Measurements from ENCODE around the gene SPRR1B.

SPRR1B gene, protein sequence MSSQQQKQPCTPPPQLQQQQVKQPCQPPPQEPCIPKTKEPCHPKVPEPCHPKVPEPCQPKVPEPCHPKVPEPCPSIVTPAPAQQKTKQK

DNA sequence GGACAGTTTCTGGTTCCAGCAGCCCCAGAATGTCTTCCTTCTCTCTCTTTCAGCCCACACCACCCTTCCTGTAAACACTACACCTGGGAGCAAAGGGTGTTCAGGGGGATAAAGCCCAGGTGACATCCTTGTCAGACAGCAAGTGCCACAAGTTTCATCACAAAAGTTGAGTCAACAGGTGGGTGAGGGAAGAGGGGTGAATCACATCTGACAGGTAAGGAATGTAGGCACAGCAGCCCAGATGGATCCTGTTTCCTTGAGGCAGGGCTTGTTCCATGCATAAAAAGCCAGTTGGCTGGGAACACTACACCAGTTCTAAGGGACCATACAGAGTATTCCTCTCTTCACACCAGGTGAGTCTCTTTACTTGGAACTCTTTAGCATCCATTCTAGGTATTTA lies at the start of gene SPRR1B:
Gene SPRR1B, plus strand, starts transcription at position 309 of the 400 bp plus-strand sequence. CDS start 1,143 bp downstream, outside the sequence.
- no peak within 1 kb of the TSS for H3K4me3 ChIP-seq
- no peak for DNase-seq (ENCODE audit: low spot score)
- TF ChIP-seq, protein P1, sequence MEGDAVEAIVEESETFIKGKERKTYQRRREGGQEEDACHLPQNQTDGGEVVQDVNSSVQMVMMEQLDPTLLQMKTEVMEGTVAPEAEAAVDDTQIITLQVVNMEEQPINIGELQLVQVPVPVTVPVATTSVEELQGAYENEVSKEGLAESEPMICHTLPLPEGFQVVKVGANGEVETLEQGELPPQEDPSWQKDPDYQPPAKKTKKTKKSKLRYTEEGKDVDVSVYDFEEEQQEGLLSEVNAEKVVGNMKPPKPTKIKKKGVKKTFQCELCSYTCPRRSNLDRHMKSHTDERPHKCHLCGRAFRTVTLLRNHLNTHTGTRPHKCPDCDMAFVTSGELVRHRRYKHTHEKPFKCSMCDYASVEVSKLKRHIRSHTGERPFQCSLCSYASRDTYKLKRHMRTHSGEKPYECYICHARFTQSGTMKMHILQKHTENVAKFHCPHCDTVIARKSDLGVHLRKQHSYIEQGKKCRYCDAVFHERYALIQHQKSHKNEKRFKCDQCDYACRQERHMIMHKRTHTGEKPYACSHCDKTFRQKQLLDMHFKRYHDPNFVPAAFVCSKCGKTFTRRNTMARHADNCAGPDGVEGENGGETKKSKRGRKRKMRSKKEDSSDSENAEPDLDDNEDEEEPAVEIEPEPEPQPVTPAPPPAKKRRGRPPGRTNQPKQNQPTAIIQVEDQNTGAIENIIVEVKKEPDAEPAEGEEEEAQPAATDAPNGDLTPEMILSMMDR (IDR thresholded peaks at IDR 0.05), result no peak
- H3K27ac ChIP-seq, result no peak within 1 kb of the TSS

DNA sequence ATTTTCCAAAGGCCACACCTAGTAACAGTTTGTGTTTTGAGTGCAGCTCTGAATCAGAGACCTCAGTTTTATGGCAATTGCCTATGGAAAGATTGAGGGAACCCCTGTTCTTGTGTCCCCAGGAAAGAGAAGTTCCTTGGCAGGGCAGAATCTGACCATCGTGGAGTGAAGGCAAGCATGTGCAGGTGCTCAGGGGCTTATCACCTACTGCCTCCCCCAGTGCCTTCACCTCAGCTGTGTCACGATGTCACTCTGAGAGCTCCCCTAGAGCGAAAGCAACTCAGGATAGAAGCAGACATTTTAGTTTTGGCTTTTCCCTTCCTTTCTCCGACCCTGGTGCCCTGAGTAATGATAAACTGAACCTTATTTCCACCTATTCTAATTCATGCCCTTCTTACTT lies 48.9 kb upstream of the SPRR1B start:
- DNase-seq (ENCODE audit: low spot score), result no peak
- Histone ChIP-seq H3K27ac (no peak overlapping the region), H3K4me3 (no peak overlapping the region)
- TF ChIP-seq, protein P1 (IDR thresholded peaks at IDR 0.05), result no peak

DNA sequence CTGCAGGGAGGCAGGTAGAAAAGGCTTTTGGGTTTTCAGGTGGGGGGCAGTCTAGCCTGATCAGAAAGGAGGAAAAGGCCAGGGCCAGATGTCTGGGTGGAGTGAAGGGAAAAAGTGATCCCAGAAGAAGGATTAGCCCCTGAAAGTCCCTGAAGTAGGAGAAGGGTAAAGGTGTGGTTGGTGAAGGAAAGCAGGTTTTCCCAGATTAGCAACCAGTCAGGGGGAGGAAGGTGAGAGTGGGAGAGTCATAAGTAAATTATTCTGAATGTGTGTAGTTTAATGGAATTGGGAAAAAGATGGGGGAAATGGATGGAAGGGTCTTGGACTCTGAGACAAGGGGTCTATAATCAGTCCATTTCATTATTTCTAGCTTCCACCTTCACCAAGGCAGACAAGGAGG lies 47.8 kb upstream of the SPRR1B start:
- Histone ChIP-seq H3K4me3 (no peak overlapping the region), H3K27ac (no peak overlapping the region)
- TF ChIP-seq, protein P1 (IDR thresholded peaks at IDR 0.05), result no peak
- no peak for DNase-seq (ENCODE audit: low spot score)

DNA sequence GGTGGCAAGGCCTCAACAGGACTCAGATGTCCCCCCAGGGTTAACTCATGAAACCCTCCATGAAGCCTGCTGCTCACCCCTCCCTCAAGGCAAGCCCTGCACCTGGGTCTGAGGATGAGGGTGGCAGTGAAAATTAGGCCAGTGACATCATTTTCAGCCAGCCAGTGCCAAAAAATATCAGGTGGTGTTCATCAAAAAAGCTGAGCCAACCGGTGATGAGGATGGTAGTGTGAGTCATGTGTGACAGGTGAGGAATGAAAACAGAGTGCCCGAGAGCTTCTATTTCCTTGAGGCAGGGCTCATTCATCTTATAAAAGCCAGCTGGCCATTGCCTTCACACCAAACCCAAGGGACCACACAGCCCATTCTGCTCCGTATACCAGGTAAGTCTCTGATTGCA lies 47.3 kb upstream of the SPRR1B start, which contains the start of gene SPRR1A:
Gene SPRR1A, plus strand, starts transcription at position 339 of the 400 bp plus-strand sequence. CDS start 1,150 bp downstream, outside the sequence.
- Histone ChIP-seq H3K27ac (no peak within 1 kb of the TSS), H3K4me3 (no peak within 1 kb of the TSS)
- TF ChIP-seq, protein P1 (IDR thresholded peaks at IDR 0.05), result no peak
- DNase-seq (ENCODE audit: low spot score), result no peak

DNA sequence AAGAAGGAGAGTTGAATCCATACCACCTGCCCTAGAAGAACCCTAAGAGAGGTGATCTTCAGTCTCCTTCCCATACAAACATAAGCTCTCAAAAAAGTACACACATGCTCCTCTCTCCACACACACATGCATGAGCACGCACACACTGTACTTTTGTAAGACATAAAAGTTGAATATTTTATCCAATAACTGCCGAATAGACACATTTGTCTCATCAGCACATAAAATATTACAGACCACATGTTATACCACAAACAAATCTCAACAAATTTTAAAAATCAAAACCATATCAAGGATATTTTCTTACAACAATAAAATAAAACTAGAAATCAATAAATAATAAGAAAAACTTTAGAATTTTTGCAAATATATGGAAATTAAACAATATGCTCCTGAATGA lies 44.4 kb upstream of the SPRR1B start:
- TF ChIP-seq, protein P1 (IDR thresholded peaks at IDR 0.05), result no peak
- Histone ChIP-seq H3K4me3 (no peak overlapping the region), H3K27ac (no peak overlapping the region)
- no peak for DNase-seq (ENCODE audit: low spot score)

DNA sequence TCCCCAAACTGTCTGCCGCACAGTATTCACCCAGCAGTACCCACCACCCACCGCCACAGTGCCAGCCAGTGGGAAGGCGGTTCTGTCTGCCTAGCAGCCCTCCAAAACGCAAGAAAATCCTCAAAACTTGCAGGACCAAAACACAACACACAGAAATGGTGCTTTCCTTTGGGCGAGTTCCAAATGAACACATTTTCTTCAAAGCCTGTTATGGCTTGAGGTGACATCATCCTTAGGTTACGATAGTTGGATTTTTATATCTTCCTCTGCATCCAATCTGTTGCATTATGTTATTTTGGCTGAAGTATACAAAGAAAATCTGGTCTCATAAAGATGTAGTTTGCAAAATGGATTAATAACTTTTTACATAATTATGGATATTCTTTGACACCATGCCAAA lies 37.8 kb upstream of the SPRR1B start:
- Histone ChIP-seq H3K27ac (no peak overlapping the region), H3K4me3 (no peak overlapping the region)
- DNase-seq (ENCODE audit: low spot score), result no peak
- TF ChIP-seq, protein P1 (IDR thresholded peaks at IDR 0.05), result no peak

DNA sequence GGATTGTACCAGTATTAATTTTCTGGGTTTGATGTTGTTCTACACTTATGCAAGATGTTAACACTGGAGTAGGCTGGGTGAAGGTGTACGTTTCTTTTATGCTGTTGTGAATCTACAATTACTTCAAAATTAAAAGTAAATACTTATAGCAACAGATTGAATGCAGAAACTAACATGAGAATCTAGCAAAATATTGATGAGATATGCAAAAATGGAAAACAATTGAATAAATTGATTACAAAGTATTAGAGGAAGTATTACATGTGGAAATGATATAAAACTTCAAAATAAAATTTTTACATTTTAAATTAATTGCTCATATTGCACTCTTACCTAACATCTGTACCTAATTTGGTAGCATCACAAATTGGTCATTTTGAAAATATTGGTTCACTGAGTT lies 35.2 kb upstream of the SPRR1B start:
- TF ChIP-seq, protein P1 (IDR thresholded peaks at IDR 0.05), result no peak
- H3K4me3 ChIP-seq, result no peak overlapping the region
- no peak for DNase-seq (ENCODE audit: low spot score)
- H3K27ac ChIP-seq, result no peak overlapping the region

All from coronary artery (tissue), 2 donors.